ENCODE measurements around the gene ITGB6. TPM values are rescaled to one million over a fixed set of nuclear protein-coding genes. Genes with fewer than 3 reads are reported as not detected.

ITGB6 gene
- total and polyA plus RNA-seq, 2 donors from 2014 or later = 13.4 to 302 TPM

DNA sequence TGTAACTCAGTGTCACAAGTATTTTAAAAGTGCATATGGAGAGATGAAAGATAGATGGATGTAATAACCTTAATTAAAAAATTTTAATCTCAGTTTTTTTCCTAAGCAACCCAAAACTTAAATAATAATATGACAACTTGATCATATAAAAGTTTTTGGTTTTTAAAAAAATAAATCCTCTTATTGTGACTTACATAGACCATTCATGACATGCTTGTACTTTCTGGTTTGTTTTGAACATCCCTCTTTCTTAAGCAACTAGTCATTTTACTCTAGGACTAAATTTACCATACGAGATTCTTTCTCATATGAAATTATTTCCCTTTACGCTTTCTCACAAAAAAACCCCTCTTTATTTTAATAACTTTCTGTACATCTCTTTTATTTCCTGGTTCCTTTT, 131.2 kb downstream of the ITGB6 start:
- intact Hi-C loops (cut with DNase I) = no loop called here
- H3K36me3 ChIP-seq (ENCODE audit: control insufficient read depth in 2 of 3, insufficient read depth in 3 of 3, low read length in 3 of 3) = no peaks in the 10 kb centered on the region
- FAIRE-seq = no peak

DNA sequence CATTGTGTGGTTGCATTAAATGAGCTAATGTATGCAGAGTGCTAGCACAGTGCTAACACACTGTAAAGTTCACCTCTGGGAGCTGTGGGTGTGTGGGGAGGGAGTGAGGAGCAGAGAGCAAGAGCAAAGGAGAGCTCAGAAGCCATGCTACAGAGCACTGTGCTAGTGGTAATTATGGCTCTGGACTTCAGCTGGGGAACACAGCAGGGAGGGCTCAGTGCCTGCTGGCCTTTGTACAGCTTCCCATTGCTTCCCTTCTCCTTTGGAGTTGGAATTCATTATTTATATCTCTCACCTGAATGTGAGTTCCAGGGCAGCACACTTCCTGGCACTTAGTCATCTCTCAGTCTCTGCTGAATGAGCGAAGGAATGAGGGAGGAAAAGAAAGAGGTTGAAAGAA, 135.2 kb downstream of the ITGB6 start:
- H3K27ac ChIP-seq (ENCODE audit: low read depth in 2 of 2, low read length in 2 of 2) = no peak overlapping the region
- H3K9ac ChIP-seq (ENCODE audit: low read length in 3 of 3) = no peak overlapping the region
- DNase-seq (no peak), FAIRE-seq (no peak)
- no peaks in the 10 kb centered on the region for H3K36me3 ChIP-seq (ENCODE audit: control insufficient read depth in 2 of 3, insufficient read depth in 3 of 3, low read length in 3 of 3)
- intact Hi-C loops (cut with DNase I) = no loop called here
- H3K27me3 ChIP-seq (ENCODE audit: control insufficient read depth, insufficient read depth, low read length) = no peaks in the 10 kb centered on the region
- no peak overlapping the region for H3K4me3 ChIP-seq (ENCODE audit: low read length in 3 of 3)
- TF ChIP-seq, protein P1, sequence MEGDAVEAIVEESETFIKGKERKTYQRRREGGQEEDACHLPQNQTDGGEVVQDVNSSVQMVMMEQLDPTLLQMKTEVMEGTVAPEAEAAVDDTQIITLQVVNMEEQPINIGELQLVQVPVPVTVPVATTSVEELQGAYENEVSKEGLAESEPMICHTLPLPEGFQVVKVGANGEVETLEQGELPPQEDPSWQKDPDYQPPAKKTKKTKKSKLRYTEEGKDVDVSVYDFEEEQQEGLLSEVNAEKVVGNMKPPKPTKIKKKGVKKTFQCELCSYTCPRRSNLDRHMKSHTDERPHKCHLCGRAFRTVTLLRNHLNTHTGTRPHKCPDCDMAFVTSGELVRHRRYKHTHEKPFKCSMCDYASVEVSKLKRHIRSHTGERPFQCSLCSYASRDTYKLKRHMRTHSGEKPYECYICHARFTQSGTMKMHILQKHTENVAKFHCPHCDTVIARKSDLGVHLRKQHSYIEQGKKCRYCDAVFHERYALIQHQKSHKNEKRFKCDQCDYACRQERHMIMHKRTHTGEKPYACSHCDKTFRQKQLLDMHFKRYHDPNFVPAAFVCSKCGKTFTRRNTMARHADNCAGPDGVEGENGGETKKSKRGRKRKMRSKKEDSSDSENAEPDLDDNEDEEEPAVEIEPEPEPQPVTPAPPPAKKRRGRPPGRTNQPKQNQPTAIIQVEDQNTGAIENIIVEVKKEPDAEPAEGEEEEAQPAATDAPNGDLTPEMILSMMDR (IDR thresholded peaks at IDR 0.05; ENCODE audit: borderline replicate concordance, extremely low read depth, insufficient read depth) = no peak
- peaks cover 0 to 2% (median 0%) of the 10 kb centered on the region in 3 donors for H3K4me1 ChIP-seq (ENCODE audit: control insufficient read depth in 2 of 3, insufficient read depth in 2 of 3, low read depth in 1 of 3, low read length in 3 of 3)
- no peaks in the 10 kb centered on the region for H3K9me3 ChIP-seq (ENCODE audit: control insufficient read depth in 2 of 3, insufficient read depth in 1 of 3, low read length in 3 of 3)

More for the DNA sequence above, 131.2 kb downstream of the ITGB6 start:
- no peak for DNase-seq
- no peak overlapping the region for H3K4me3 ChIP-seq (ENCODE audit: low read length in 3 of 3)
- H3K9me3 ChIP-seq (ENCODE audit: control insufficient read depth in 2 of 3, insufficient read depth in 1 of 3, low read length in 3 of 3) = no peaks in the 10 kb centered on the region
- no peak overlapping the region for H3K27ac ChIP-seq (ENCODE audit: low read depth in 2 of 2, low read length in 2 of 2)
- no peak overlapping the region for H3K9ac ChIP-seq (ENCODE audit: low read length in 3 of 3)
- no peaks in the 10 kb centered on the region for H3K27me3 ChIP-seq (ENCODE audit: control insufficient read depth, insufficient read depth, low read length)
- H3K4me1 ChIP-seq (ENCODE audit: control insufficient read depth in 2 of 3, insufficient read depth in 2 of 3, low read depth in 1 of 3, low read length in 3 of 3) = no peaks in the 10 kb centered on the region
- TF ChIP-seq, protein P1 (IDR thresholded peaks at IDR 0.05; ENCODE audit: borderline replicate concordance, extremely low read depth, insufficient read depth) = no peak

DNA sequence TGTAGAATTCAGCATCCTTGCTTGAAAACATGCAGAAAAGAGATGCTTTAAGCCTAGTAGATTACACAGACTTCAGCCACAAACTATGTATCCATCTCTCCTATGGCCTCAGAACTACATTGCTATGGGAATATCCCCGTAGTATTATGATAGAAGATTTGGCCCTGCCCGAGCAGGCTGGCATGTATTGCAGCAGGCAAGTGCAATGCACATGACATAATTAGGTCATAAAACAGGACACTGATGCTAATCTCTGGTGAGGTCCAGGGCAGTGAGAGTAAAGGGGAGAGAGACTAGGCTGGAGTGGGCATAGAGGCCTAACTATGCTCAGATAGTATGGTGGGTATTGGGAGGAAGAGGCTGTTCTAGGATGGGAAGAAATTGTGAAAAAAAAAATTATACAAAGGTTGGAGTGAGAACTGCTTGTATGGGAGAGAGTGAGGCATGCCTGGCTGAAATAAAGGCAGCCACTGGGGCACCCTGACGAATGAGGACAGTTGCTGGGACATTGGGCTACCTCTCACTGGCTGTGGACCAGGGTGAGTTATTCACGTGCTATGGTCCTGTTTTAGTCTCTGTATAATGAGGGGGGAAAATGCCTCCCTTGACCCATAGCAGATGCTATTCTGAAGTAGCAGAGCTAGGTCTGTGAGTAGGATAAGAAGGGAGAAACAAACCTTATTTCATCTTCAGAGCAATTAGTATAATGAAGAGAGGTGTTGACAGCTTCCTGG, 136.0 kb downstream of the ITGB6 start:
- peaks cover 0 to 2% (median 0%) of the 10 kb centered on the region in 3 donors for H3K4me1 ChIP-seq (ENCODE audit: control insufficient read depth in 2 of 3, insufficient read depth in 2 of 3, low read depth in 1 of 3, low read length in 3 of 3)
- no peak for DNase-seq

More for the DNA sequence above, 136.0 kb downstream of the ITGB6 start:
- Histone ChIP-seq H3K36me3 (ENCODE audit: control insufficient read depth in 2 of 3, insufficient read depth in 3 of 3, low read length in 3 of 3) (no peaks in the 10 kb centered on the region), H3K27me3 (ENCODE audit: control insufficient read depth, insufficient read depth, low read length) (no peaks in the 10 kb centered on the region), H3K27ac (ENCODE audit: low read depth in 2 of 2, low read length in 2 of 2) (no peak overlapping the region), H3K9me3 (ENCODE audit: control insufficient read depth in 2 of 3, insufficient read depth in 1 of 3, low read length in 3 of 3) (no peaks in the 10 kb centered on the region), H3K9ac (ENCODE audit: low read length in 3 of 3) (no peak overlapping the region), H3K4me3 (ENCODE audit: low read length in 3 of 3) (no peak overlapping the region)
- TF ChIP-seq, protein P1 (IDR thresholded peaks at IDR 0.05; ENCODE audit: borderline replicate concordance, extremely low read depth, insufficient read depth) = no peak
- intact Hi-C loops (cut with DNase I) = no loop called here
- no peak for FAIRE-seq

Data from kidney (tissue), 14 donors.